ENCODE results near the gene WWTR1. TPM values are rescaled to one million over a fixed set of nuclear protein-coding genes. Genes with fewer than 3 reads are reported as not detected.

WWTR1 gene
- polyA plus RNA-seq, 1 donor (not counting 4 experiments of a cell fraction or from before 2014, with no cell fraction given): 77.3 TPM

DNA sequence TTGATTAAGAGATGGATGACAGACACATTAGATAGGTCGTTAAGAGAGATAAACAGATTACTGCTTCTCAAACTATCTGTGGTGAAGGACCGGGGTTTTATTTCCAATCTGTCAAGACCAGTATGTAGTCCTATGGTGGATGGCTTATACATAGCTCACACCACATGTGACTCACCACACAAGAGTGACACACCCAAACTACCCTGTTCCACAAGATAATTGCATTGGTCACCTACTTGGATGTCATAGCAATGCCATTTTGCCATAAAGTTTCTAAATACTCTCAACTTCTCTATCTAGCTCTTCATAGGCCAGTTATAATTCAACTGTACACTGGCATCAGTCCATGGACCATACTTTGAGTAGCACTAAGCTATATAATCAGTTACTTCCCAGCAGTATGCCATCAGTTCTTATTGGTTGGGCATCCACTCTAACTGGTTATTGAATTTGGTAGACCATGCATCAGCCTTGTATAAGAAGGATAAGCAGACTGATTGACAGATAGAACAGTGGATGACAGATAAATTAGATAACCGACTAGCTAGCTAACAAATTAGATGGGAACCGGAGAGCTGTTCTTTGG, 11.6 kb downstream of the WWTR1 start:
- Histone ChIP-seq H3K27ac (ENCODE audit: control insufficient read depth, insufficient read depth, low read length) (peak overlapping the region; percentile 44), H3K4me2 (ENCODE audit: control insufficient read depth, extremely low read depth, insufficient read depth, low read depth, low read length) (peak overlapping the region; percentile 54), H3K79me2 (ENCODE audit: control insufficient read depth, insufficient read depth, low read length) (peaks cover 79% of the 10 kb centered on the region), H3K36me3 (ENCODE audit: control insufficient read depth in 2 of 2, extremely low read depth in 1 of 2, insufficient read depth in 2 of 2, low read length in 2 of 2) (peaks cover 0 to 2% of the 10 kb centered on the region in 2 experiments), H3K9me1 (ENCODE audit: control insufficient read depth, extremely low read depth, insufficient read depth, low read length) (no peaks in the 10 kb centered on the region), H3K4me1 (ENCODE audit: control insufficient read depth, extremely low read depth, insufficient read depth, low read length) (peaks cover 59% of the 10 kb centered on the region), H3K9me3 (ENCODE audit: control insufficient read depth, low read depth, low read length) (no peaks in the 10 kb centered on the region), H3K27me3 (ENCODE audit: control insufficient read depth, extremely low read depth, insufficient read depth, low read length) (no peaks in the 10 kb centered on the region), H3K4me3 (ENCODE audit: control insufficient read depth in 2 of 3, extremely low read depth in 1 of 3, insufficient read depth in 2 of 3, low read depth in 1 of 3, low read length in 3 of 3) (peak overlapping the region in 1 of 3 experiments; percentile 5), H3K9ac (ENCODE audit: control insufficient read depth, extremely low read depth, insufficient read depth, low read length) (no peak overlapping the region), H2AFZ (ENCODE audit: control insufficient read depth, low read length) (no peak overlapping the region), H4K20me1 (ENCODE audit: control insufficient read depth, extremely low read depth, insufficient read depth, low read length) (no peaks in the 10 kb centered on the region)
- DNase-seq (ENCODE audit: low read depth, low spot score): no peak
- TF ChIP-seq, protein P1, sequence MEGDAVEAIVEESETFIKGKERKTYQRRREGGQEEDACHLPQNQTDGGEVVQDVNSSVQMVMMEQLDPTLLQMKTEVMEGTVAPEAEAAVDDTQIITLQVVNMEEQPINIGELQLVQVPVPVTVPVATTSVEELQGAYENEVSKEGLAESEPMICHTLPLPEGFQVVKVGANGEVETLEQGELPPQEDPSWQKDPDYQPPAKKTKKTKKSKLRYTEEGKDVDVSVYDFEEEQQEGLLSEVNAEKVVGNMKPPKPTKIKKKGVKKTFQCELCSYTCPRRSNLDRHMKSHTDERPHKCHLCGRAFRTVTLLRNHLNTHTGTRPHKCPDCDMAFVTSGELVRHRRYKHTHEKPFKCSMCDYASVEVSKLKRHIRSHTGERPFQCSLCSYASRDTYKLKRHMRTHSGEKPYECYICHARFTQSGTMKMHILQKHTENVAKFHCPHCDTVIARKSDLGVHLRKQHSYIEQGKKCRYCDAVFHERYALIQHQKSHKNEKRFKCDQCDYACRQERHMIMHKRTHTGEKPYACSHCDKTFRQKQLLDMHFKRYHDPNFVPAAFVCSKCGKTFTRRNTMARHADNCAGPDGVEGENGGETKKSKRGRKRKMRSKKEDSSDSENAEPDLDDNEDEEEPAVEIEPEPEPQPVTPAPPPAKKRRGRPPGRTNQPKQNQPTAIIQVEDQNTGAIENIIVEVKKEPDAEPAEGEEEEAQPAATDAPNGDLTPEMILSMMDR (optimal IDR thresholded peaks at IDR 0.05 in 1 of 3, IDR thresholded peaks at IDR 0.05 in 1 of 3, conservative IDR thresholded peaks at IDR 0.05 in 1 of 3; ENCODE audit: extremely low read depth in 1 of 3, insufficient read depth in 2 of 3, low read length in 3 of 3): no peak
- no peak for TF ChIP-seq EZH2 (IDR thresholded peaks at IDR 0.05; ENCODE audit: low read length)
- FAIRE-seq: peak; percentile 58
- dilution Hi-C loops (cut with MboI; ENCODE audit: extremely low pct_ligation_motif_present, low sequenced_read_pairs): no loop called here

DNA sequence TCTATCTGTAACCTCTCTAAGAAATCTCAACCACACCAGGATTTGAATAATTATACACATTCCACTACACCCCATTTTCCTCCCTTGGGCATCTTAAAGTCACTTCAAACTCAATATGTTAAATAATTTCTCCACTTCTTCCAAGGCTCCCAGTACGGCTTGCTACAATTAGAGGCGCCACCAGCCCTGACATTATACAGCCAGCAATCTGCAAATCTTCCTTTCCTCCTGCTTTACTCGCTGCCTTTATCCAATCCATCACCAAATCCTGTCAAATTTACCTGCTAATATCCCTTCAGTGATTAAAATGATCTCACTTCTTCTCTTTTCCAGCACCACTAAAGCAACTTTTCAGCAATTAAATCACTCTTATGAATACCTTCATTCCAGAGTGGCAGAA, 13.9 kb downstream of the WWTR1 start:
- H3K36me3 ChIP-seq (ENCODE audit: control insufficient read depth in 2 of 2, extremely low read depth in 1 of 2, insufficient read depth in 2 of 2, low read length in 2 of 2): peaks cover 0 to 5% of the 10 kb centered on the region in 2 experiments
- FAIRE-seq (no peak), DNase-seq (ENCODE audit: low read depth, low spot score) (no peak)
- TF ChIP-seq, protein P1 (optimal IDR thresholded peaks at IDR 0.05 in 1 of 3, IDR thresholded peaks at IDR 0.05 in 1 of 3, conservative IDR thresholded peaks at IDR 0.05 in 1 of 3; ENCODE audit: extremely low read depth in 1 of 3, insufficient read depth in 2 of 3, low read length in 3 of 3): no peak
- TF ChIP-seq EZH2 (IDR thresholded peaks at IDR 0.05; ENCODE audit: low read length): no peak
- H4K20me1 ChIP-seq (ENCODE audit: control insufficient read depth, extremely low read depth, insufficient read depth, low read length): no peaks in the 10 kb centered on the region
- H3K9me1 ChIP-seq (ENCODE audit: control insufficient read depth, extremely low read depth, insufficient read depth, low read length): no peaks in the 10 kb centered on the region
- no peak overlapping the region for H2AFZ ChIP-seq (ENCODE audit: control insufficient read depth, low read length)
- peaks cover 77% of the 10 kb centered on the region for H3K79me2 ChIP-seq (ENCODE audit: control insufficient read depth, insufficient read depth, low read length)
- no peak overlapping the region for H3K9ac ChIP-seq (ENCODE audit: control insufficient read depth, extremely low read depth, insufficient read depth, low read length)
- peak overlapping the region; percentile 23 for H3K4me2 ChIP-seq (ENCODE audit: control insufficient read depth, extremely low read depth, insufficient read depth, low read depth, low read length)
- no peaks in the 10 kb centered on the region for H3K9me3 ChIP-seq (ENCODE audit: control insufficient read depth, low read depth, low read length)
- H3K27ac ChIP-seq (ENCODE audit: control insufficient read depth, insufficient read depth, low read length): no peak overlapping the region
- no peaks in the 10 kb centered on the region for H3K27me3 ChIP-seq (ENCODE audit: control insufficient read depth, extremely low read depth, insufficient read depth, low read length)
- H3K4me1 ChIP-seq (ENCODE audit: control insufficient read depth, extremely low read depth, insufficient read depth, low read length): peaks cover 40% of the 10 kb centered on the region
- no peak overlapping the region for H3K4me3 ChIP-seq (ENCODE audit: control insufficient read depth in 2 of 3, extremely low read depth in 1 of 3, insufficient read depth in 2 of 3, low read depth in 1 of 3, low read length in 3 of 3)
- dilution Hi-C loops (cut with MboI; ENCODE audit: extremely low pct_ligation_motif_present, low sequenced_read_pairs): no loop called here
